Smooth muscle cell (in vitro differentiated cells): ENCODE results near the gene GALK1. TPM values are rescaled to one million over a fixed set of nuclear protein-coding genes. Genes with fewer than 3 reads are reported as not detected.

ENCODE experiments used
- DNase-seq: peaks from one replicate; lab custom pipeline; 2025; ENCODE audit not compliant: unreplicated experiment; lab: John Stamatoyannopoulos, UW
- H2AFZ ChIP-seq: fragments of 200-600 bp; sonication (generic); 2 replicates; pipeline ENCODE4 v1.6.0; 2016; ENCODE audit warnings: antibody characterized with exemption, low read depth, mild to moderate bottlenecking
- H3F3A ChIP-seq: fragments of 200-600 bp; sonication (generic); 2 replicates; pipeline ENCODE4 v1.6.0; 2017; ENCODE audit warnings: antibody characterized with exemption, low read depth
- H3K27ac ChIP-seq: fragments of 200-600 bp; sonication (generic); 2 replicates; pipeline ENCODE4 v1.5.1; 2016; ENCODE audit warnings: low read depth, mild to moderate bottlenecking
- H3K27me3 ChIP-seq: fragments of 200-600 bp; sonication (generic); 2 replicates; pipeline ENCODE4 v1.6.1; 2016; ENCODE audit warnings: low read depth, mild to moderate bottlenecking
- H3K36me3 ChIP-seq: fragments of 200-600 bp; sonication (generic); 2 replicates; pipeline ENCODE4 v1.5.1; 2016; ENCODE audit warnings: low read depth
- H3K4me1 ChIP-seq: fragments of 200-600 bp; sonication (generic); 2 replicates; pipeline ENCODE4 v1.5.1; 2016; ENCODE audit warnings: low read depth
- H3K4me2 ChIP-seq: fragments of 200-600 bp; sonication (generic); 2 replicates; pipeline ENCODE4 v1.6.0; 2016; ENCODE audit warnings: mild to moderate bottlenecking
- H3K4me3 ChIP-seq: fragments of 200-600 bp; sonication (generic); 2 replicates; pipeline ENCODE4 v1.5.1; 2016; ENCODE audit warnings: mild to moderate bottlenecking
- H3K79me2 ChIP-seq: fragments of 200-600 bp; sonication (generic); 2 replicates; pipeline ENCODE4 v1.6.0; 2016; ENCODE audit warnings: low read depth, mild to moderate bottlenecking
- H3K9ac ChIP-seq: fragments of 200-600 bp; sonication (generic); 2 replicates; pipeline ENCODE4 v1.6.0; 2016; ENCODE audit warnings: low read depth
- H3K9me3 ChIP-seq: fragments of 200-600 bp; sonication (generic); replicated peaks from 2 replicates; pipeline ENCODE4 v1.5.1; 2016; ENCODE audit warnings: low read depth
- H4K20me1 ChIP-seq: fragments of 200-600 bp; sonication (generic); 2 replicates; pipeline ENCODE4 v1.6.0; 2016; ENCODE audit warnings: low read depth
- CTCF ChIP-seq: fragments of 200-600 bp; sonication (generic); IDR thresholded peaks from 2 replicates; pipeline ENCODE4 v1.5.1; 2017; ENCODE audit warnings: borderline replicate concordance, mild to moderate bottlenecking, antibody characterized with exemption; ENCODE audit not compliant: insufficient read depth, poor library complexity, severe bottlenecking
- WGBS: methylation state at CpG from one replicate; pipeline ENCODE4 v1.1.7; 2016; ENCODE audit warnings: low lambda C conversion rate; 5-methylcytosine and 5-hydroxymethylcytosine counted together
- polyA plus RNA-seq: library from polyadenylated mRNA; unstranded; fragments of >200 nt; fragmentation: Nextera tagmentation; extraction: Ambion mirVana; gene quantifications from 2 replicates; pipeline ENCODE4 v1.2.1, GENCODE V29; 2016
- total RNA-seq: library from RNA; depleted of rRNA; stranded (reverse); fragments of >200 nt; gene quantifications from 2 replicates; pipeline ENCODE4 v1.2.3, GENCODE V29; 2014

Gene GALK1
- total and polyA plus RNA-seq, 2 experiments from 2014 or later: 31.1 to 108 TPM

DNA sequence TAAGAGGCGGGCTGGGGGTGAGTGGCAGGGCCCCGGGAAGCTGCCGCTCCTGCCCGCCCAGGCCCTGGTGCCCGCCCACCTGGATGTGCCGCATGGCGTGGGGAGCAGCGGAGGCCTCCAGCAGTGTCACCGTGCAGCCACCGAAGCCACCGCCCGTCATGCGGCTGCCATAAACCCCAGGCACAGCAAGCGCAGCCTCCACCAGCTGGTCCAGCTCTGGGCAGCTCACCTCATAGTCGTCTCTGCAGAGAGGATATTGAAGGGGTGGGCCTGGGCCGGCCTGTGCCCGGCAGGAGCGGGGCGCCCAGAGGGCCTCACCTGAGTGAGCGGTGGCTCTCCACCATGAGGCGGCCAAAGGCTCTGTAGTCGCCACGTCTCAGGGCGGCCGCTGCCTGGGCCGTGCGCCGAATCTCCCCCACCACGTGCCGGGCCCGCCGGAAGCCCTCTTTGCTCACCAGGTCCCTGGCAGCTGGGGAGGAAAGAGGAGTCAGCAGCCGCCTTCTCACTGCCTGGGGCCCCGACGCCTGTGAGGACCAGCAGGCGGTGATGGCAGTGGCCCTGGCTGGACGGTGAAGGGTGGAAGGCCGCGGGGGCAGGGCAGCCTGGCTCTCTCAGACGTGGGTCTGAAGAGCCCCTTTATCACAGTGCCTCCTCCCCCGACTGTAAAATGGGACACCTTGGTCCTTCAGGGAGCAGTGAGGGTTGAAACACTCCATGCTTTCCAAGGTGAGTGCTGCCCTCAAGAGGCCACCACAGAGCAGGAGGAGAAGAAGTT, 6.7 kb downstream of the GALK1 start:
- no peak for DNase-seq
- H3K79me2 ChIP-seq: no peaks in the 10 kb centered on the region
- peaks cover 5% of the 10 kb centered on the region for H4K20me1 ChIP-seq
- H3K4me2 ChIP-seq: no peak overlapping the region
- no peaks in the 10 kb centered on the region for H3K27me3 ChIP-seq
- H3K9me3 ChIP-seq: no peaks in the 10 kb centered on the region
- no peak overlapping the region for H3K4me3 ChIP-seq
- TF ChIP-seq CTCF: no peak
- H3K9ac ChIP-seq: no peak overlapping the region
- H3K36me3 ChIP-seq: no peaks in the 10 kb centered on the region
- 90% methylated on average over 37 of the region's 41 CpGs for WGBS
- no peak overlapping the region for H3K27ac ChIP-seq
- no peak overlapping the region for H2AFZ ChIP-seq
- H3K4me1 ChIP-seq: peaks cover 5% of the 10 kb centered on the region
- H3F3A ChIP-seq: no peaks in the 10 kb centered on the region

DNA sequence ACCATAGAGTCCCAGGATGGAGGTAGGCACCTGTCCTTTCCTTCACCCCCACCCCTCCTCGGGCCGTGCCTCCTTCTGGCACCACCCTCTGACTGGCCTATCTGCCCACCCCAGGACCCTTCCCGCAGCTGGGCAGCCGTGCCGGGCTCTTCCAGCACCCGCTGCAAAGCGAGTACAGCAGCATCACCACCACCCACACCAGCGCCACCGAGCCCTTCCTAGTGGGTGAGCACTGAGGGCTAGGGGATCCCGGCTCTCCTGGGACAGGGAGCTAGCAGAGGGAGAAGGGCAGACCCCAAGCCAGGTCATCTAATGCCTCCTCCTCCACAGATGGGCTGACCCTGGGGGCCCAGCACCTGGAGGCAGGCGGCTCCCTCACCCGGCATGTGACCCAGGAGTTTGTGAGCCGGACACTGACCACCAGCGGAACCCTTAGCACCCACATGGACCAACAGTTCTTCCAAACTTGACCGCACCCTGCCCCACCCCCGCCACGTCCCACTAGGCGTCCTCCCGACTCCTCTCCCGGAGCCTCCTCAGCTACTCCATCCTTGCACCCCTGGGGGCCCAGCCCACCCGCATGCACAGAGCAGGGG, 7.8 kb downstream of the GALK1 start:
- 95% methylated on average over 21 of the region's 21 CpGs for WGBS

DNA sequence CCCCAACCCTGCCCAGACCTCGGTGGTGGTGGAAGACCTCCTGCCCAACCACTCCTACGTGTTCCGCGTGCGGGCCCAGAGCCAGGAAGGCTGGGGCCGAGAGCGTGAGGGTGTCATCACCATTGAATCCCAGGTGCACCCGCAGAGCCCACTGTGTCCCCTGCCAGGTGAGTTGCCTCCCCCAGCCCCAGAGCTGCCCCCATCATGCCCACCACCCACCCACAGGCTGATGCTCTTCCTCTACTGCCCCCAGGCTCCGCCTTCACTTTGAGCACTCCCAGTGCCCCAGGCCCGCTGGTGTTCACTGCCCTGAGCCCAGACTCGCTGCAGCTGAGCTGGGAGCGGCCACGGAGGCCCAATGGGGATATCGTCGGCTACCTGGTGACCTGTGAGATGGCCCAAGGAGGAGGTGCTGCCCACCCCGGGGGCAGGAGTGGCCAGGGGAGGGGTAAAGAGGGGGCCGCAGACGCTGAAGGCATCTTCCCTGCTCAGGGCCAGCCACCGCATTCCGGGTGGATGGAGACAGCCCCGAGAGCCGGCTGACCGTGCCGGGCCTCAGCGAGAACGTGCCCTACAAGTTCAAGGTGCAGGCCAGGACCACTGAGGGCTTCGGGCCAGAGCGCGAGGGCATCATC, 8.4 kb downstream of the GALK1 start:
- no peak for TF ChIP-seq CTCF
- Histone ChIP-seq H4K20me1 (peaks cover 5% of the 10 kb centered on the region), H3K9ac (no peak overlapping the region), H3K79me2 (no peaks in the 10 kb centered on the region), H3K27me3 (no peaks in the 10 kb centered on the region), H3K9me3 (no peaks in the 10 kb centered on the region), H3K27ac (no peak overlapping the region), H3K4me1 (peaks cover 5% of the 10 kb centered on the region), H3K4me2 (no peak overlapping the region), H3K4me3 (no peak overlapping the region), H3F3A (no peaks in the 10 kb centered on the region), H3K36me3 (no peaks in the 10 kb centered on the region), H2AFZ (no peak overlapping the region)
- WGBS: 98% methylated on average over 17 of the region's 29 CpGs
- no peak for DNase-seq

More for the DNA sequence above, 7.8 kb downstream of the GALK1 start:
- Histone ChIP-seq H3K9me3 (no peaks in the 10 kb centered on the region), H3K4me2 (no peak overlapping the region), H3K9ac (no peak overlapping the region), H3K36me3 (no peaks in the 10 kb centered on the region), H3K27me3 (no peaks in the 10 kb centered on the region), H3K79me2 (no peaks in the 10 kb centered on the region), H3K4me3 (no peak overlapping the region), H2AFZ (no peak overlapping the region), H3K4me1 (peaks cover 5% of the 10 kb centered on the region), H3K27ac (no peak overlapping the region), H4K20me1 (peaks cover 5% of the 10 kb centered on the region), H3F3A (no peaks in the 10 kb centered on the region)
- DNase-seq: no peak
- no peak for TF ChIP-seq CTCF
